C4-2B (cell line): ENCODE measurements around the gene ZNF423.

ENCODE experiments used
- ZFX ChIP-seq: fragments of 450-650 bp; IDR thresholded peaks from 2 replicates; pipeline ENCODE4 v1.6.1; 2017
- TF ChIP-seq, protein P1 (sequence below): fragments of 450-650 bp; conservative IDR thresholded peaks from 2 replicates; pipeline ENCODE4 v1.5.1; 2017; ENCODE audit warnings: mild to moderate bottlenecking

DNA sequence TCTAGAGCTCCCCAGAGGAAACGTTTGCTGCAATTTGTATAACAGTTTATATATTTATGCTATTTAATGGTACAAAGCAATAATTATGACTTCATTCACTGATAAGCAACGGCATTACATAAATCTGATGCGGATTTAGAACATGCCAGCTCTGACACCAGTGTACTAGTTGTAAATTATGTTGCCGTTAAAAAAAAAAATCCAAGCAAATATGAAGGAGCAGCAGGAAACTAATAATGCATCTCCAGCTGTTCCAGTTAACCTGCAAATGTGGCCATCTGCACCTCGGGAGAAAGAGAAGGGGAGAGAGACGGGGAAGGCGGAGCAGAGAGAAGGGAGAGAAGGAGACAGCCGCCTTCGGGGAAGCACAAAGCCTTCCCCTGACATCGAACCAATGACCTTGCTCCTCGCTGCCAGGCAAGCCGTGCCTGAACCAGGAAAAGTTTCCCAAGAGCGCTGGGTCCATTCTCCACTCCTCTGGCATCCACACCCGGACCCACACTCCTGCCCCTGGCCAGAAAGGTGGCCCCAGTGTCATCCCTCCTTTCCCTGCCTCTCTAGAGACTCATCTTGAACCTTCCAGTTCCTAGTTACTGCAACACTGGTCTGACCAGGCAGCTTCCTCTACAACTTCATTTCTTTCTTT is 307.5 kb downstream of the ZNF423 start:
- TF ChIP-seq, protein P1, sequence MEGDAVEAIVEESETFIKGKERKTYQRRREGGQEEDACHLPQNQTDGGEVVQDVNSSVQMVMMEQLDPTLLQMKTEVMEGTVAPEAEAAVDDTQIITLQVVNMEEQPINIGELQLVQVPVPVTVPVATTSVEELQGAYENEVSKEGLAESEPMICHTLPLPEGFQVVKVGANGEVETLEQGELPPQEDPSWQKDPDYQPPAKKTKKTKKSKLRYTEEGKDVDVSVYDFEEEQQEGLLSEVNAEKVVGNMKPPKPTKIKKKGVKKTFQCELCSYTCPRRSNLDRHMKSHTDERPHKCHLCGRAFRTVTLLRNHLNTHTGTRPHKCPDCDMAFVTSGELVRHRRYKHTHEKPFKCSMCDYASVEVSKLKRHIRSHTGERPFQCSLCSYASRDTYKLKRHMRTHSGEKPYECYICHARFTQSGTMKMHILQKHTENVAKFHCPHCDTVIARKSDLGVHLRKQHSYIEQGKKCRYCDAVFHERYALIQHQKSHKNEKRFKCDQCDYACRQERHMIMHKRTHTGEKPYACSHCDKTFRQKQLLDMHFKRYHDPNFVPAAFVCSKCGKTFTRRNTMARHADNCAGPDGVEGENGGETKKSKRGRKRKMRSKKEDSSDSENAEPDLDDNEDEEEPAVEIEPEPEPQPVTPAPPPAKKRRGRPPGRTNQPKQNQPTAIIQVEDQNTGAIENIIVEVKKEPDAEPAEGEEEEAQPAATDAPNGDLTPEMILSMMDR: no peak
- TF ChIP-seq ZFX: no peak
